Transverse colon (tissue), 4 donors: ENCODE results near the gene COL10A1. TPM values are rescaled to one million over a fixed set of nuclear protein-coding genes. Genes with fewer than 3 reads are reported as not detected.
"Not testable (repeated sequence)": the region's sequence is repeated elsewhere in the genome, so short reads cannot be mapped to it uniquely, and the experiment has no call there.

ENCODE experiments used
- DNase-seq: peaks from one replicate; pipeline ENCODE4 v3.0.0-alpha.2; 2019
- H3K27ac ChIP-seq, 4 donors: fragments of 200-600 bp; sonication (generic); 2 replicates each; pipeline ENCODE4 v1.5.1; 2016 to 2018; ENCODE audit warnings: inconsistent platforms in 4 of 4
- H3K27me3 ChIP-seq: fragments of 200-600 bp; sonication (generic); 2 replicates; pipeline ENCODE4 v1.5.1; 2017; ENCODE audit warnings: inconsistent platforms
- H3K36me3 ChIP-seq, 4 donors: fragments of 200-600 bp; sonication (generic); 2 replicates each; pipeline ENCODE4 v1.5.1; 2017 to 2019; ENCODE audit warnings: inconsistent platforms in 4 of 4
- H3K4me1 ChIP-seq, 4 donors: fragments of 200-600 bp; sonication (generic); 2 replicates each; pipeline ENCODE4 v1.5.1; 2017 to 2020; ENCODE audit warnings: inconsistent platforms in 4 of 4
- H3K4me3 ChIP-seq, 4 donors: fragments of 200-600 bp; sonication (generic); 1 replicate in 1 of 4; 2 replicates in 3 of 4; pipeline versions ENCODE4 v1.5.1 to v1.6.1; 2017 to 2019; ENCODE audit warnings: inconsistent platforms in 4 of 4
- H3K9me3 ChIP-seq, 2 donors: fragments of 200-600 bp; sonication (generic); 2 replicates each; pipeline ENCODE4 v1.5.1; 2017 to 2019; ENCODE audit warnings: inconsistent platforms in 2 of 2
- EP300 ChIP-seq: sonication (generic); formaldehyde crosslinking; IDR thresholded peaks from one replicate; pipeline ENCODE4 v1.6.1; 2017; ENCODE audit warnings: antibody characterized with exemption, low read depth
- POLR2A ChIP-seq: fragments of 450-650 bp; IDR thresholded peaks from one replicate; pipeline ENCODE4 v1.6.1; 2016; ENCODE audit warnings: antibody characterized with exemption, mild to moderate bottlenecking, moderate library complexity
- POLR2AphosphoS5 ChIP-seq, 3 donors: sonication (generic); formaldehyde crosslinking; IDR thresholded peaks; one replicate each; pipeline ENCODE4 v1.6.1; 2016; ENCODE audit warnings: antibody characterized with exemption in 3 of 3
- WGBS, 2 donors: methylation state at CpG; one replicate each; pipeline ENCODE4 v1.1.5; 2018; ENCODE audit warnings: low coverage in 1 of 2; 5-methylcytosine and 5-hydroxymethylcytosine counted together
- in situ Hi-C, 4 donors: fragments of 200-750 bp; cut with MboI; loops; one replicate each; pipeline versions ENCODE4 v1.15.0 to v1.15.1; 2017; ENCODE audit warnings: low sequenced_read_pairs in 3 of 4, low pct_ligation_motif_present in 1 of 4, low pct_unique_long_range_greater_than_20kb in 1 of 4
- intact Hi-C: fragments of 100-400 bp; cut with DNase I; formaldehyde crosslinking; loops from one replicate; pipeline ENCODE4 v1.15.1; 2023; ENCODE audit warnings: low total_unique reads
- total RNA-seq, 4 donors: library from RNA; depleted of rRNA; stranded (reverse); fragments of >200 nt; gene quantifications; one replicate each; pipeline ENCODE4 v1.1.0, GENCODE V29; 2016
- TF ChIP-seq, protein P1 (sequence below), 5 experiments: fragments of 200-600 bp in 3 of 5; fragments of 450-650 bp in 2 of 5; sonication (generic) in 3 of 5; IDR thresholded peaks; 1 replicate in 2 of 5; 2 replicates in 3 of 5; pipeline ENCODE4 v1.5.1; 2016 to 2017; ENCODE audit warnings: antibody characterized with exemption in 5 of 5, inconsistent platforms in 3 of 5, mild to moderate bottlenecking in 2 of 5, moderate library complexity in 1 of 5

Gene COL10A1
- total RNA-seq, 4 donors from 2014 or later = not detected

DNA sequence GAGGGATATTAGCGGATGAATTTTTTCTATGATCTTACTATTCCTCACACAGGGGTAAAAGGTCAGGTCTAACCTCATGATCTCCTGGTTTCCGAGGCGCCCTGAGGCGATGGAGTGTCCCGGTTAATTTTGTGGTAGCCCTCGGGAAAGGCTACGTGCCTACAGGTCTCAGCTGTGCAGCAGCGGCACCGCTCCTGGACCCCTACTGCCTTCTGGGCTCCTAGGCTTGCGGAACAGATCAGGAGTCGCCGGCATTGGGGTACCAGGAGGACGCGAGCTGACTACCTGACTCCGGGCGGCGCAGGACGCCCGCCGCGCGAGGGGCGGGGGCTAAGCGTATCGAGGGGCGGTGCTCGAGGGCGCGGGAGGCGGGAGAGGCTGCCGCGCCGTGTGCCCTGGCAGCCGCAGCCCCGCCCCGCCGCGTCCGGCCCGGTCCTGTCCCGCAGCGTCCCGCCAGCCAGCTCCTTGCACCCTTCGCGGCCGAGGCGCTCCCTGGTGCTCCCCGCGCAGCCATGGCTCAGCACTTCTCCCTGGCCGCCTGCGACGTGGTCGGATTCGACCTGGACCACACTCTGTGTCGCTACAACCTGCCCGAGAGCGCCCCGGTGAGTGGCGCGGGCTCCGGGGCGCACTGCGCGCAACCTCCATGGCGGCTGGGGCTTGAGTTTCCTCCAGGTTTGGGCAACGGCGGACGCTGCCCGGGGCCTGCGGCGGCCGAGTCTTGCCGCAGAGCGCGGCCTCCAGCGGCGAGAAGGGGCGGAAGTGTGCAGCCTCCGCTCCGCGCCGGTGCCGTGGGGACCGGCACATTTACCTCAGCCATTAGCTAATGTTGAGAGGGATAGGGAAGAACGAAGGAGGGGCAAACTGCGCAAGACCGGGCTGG is 25.3 kb downstream of the COL10A1 start, which contains the start of gene NT5DC1:
Gene NT5DC1, plus strand, starts transcription at position 435 of the 883 bp plus-strand sequence. Its CDS starts 78 bp downstream, at position 513.
- WGBS, 2 donors = 0% methylated on average over 1 to 76 of the region's 87 CpGs
- TF ChIP-seq POLR2A (peak; percentile 82), EP300 (no peak), POLR2AphosphoS5 (IDR thresholded peaks at IDR 0.05) (peak; percentile 73 to 87 (median 86))
- TF ChIP-seq, protein P1, sequence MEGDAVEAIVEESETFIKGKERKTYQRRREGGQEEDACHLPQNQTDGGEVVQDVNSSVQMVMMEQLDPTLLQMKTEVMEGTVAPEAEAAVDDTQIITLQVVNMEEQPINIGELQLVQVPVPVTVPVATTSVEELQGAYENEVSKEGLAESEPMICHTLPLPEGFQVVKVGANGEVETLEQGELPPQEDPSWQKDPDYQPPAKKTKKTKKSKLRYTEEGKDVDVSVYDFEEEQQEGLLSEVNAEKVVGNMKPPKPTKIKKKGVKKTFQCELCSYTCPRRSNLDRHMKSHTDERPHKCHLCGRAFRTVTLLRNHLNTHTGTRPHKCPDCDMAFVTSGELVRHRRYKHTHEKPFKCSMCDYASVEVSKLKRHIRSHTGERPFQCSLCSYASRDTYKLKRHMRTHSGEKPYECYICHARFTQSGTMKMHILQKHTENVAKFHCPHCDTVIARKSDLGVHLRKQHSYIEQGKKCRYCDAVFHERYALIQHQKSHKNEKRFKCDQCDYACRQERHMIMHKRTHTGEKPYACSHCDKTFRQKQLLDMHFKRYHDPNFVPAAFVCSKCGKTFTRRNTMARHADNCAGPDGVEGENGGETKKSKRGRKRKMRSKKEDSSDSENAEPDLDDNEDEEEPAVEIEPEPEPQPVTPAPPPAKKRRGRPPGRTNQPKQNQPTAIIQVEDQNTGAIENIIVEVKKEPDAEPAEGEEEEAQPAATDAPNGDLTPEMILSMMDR (IDR thresholded peaks at IDR 0.05) = peak; percentile 26 to 67 (median 34)
- in situ Hi-C loops = no loop called here
- Histone ChIP-seq H3K27ac (peak within 1 kb of the TSS; percentile 93 to 97 (median 96)), H3K36me3 (no peaks in the 10 kb centered on the region), H3K4me3 (peak within 1 kb of the TSS; percentile 66 to 82 (median 70)), H3K27me3 (no peaks in the 10 kb centered on the region), H3K4me1 (peaks cover 9 to 35% (median 12%) of the 10 kb centered on the region in 4 donors), H3K9me3 (no peaks in the 10 kb centered on the region)
- peak; percentile 92 for DNase-seq
- intact Hi-C loops = no loop called here

DNA sequence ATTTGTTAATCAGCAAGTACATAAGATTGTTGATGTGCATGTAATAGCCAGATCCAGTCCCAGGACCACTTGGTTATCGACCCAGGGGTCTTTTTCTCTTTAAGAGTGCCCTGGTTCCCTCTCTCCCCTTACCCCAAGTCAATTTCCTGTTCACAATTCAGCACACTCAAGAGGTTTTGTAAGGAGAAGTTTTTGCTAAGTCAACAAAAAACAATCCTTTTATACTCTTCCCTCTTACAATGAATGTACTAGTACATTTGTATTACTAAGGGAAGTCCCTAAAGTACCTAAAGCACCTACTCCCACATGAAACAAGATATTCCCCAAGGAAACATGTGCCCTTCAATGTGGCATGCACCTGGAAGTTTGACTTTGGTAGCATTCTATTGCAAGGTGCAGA is 26.9 kb downstream of the COL10A1 start:
- Histone ChIP-seq H3K27ac (no peak overlapping the region), H3K4me1 (peaks cover 9 to 28% (median 12%) of the 10 kb centered on the region in 4 donors), H3K27me3 (no peaks in the 10 kb centered on the region), H3K9me3 (no peaks in the 10 kb centered on the region), H3K4me3 (no peak overlapping the region), H3K36me3 (no peaks in the 10 kb centered on the region)
- intact Hi-C loops = no loop called here
- in situ Hi-C loops = loop anchor here in 3 of 4 donors (5.0 to 10.0 kb wide), 3 partner anchors 84 to 94 kb away; no protein-coding TSS in a partner anchor
- TF ChIP-seq, protein P1 (IDR thresholded peaks at IDR 0.05) = no peak
- no peak for TF ChIP-seq POLR2AphosphoS5 (IDR thresholded peaks at IDR 0.05)
- DNase-seq = no peak
- 67 to 88% methylated on average over 1 of the region's 1 CpG for WGBS, 2 donors

GRCh38 chr6:116096979-116097816 is 28.7 kb downstream of the COL10A1 start:
- Histone ChIP-seq H3K4me1 (peaks cover 4 to 20% (median 8%) of the 10 kb centered on the region in 4 donors), H3K27ac (no peak overlapping the region), H3K9me3 (no peaks in the 10 kb centered on the region), H3K4me3 (no peak overlapping the region), H3K36me3 (no peaks in the 10 kb centered on the region), H3K27me3 (no peaks in the 10 kb centered on the region)
- no peak for TF ChIP-seq EP300
- TF ChIP-seq POLR2A = no peak
- TF ChIP-seq, protein P1 (IDR thresholded peaks at IDR 0.05) = peak; percentile 40 to 57 (median 55)
- no peak for TF ChIP-seq POLR2AphosphoS5 (IDR thresholded peaks at IDR 0.05)
- 57 to 71% methylated on average over 2 of the region's 2 CpGs for WGBS, 2 donors
- DNase-seq = no peak
- in situ Hi-C loops = loop anchor here in 3 of 4 donors (5.0 to 10.0 kb wide), 3 partner anchors 82 to 92 kb away; no protein-coding TSS in a partner anchor
- intact Hi-C loops = no loop called here

DNA sequence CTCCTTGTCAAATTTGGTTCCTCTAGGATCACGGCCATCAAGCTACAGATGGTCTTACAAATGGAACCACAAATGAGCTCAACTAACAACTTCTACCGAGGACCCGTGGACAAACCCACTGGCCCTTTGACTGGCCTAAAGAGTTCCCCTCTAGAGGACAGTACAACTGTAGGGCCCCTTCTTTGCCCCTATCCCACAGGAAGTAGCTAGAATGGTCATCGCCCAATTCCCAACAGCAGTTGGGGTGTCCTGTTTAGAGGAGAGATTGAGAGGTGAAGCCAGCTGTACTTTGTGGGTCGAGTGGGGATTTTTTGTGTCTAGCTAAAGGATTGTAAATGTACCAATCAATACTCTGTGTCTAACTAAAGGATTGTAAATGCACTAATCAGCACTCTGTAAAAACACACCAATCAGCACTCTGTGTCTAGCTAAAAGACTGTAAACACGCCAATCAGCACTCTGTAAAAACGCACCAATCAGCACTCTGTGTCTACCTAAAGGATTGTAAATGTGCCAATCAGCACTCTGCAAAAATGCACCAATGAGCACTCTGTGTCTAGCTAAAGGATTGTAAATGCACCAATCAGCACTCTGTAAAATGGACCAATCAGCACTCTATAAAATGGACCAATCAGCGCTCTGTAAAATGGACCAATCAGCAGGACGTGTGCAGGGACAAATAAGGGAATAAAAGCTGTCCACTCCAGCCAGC is 29.7 kb downstream of the COL10A1 start:
- H3K36me3 ChIP-seq, H3K9me3 ChIP-seq, H3K27ac ChIP-seq, DNase-seq, H3K4me3 ChIP-seq, H3K27me3 ChIP-seq, intact Hi-C loops: not testable (repeated sequence)
- WGBS, 2 donors = 87 to 91% methylated on average over 6 to 9 of the region's 9 CpGs
- in situ Hi-C loops = loop anchor here in 3 of 4 donors (5.0 to 10.0 kb wide), 3 partner anchors 81 to 91 kb away; no protein-coding TSS in a partner anchor
- H3K4me1 ChIP-seq = peaks cover 0 to 12% (median 0%) of the 10 kb centered on the region in 4 donors
